HCT116 (cell line): ENCODE data around the gene ACAP2.
"Not testable (repeated sequence)": the region's sequence is repeated elsewhere in the genome, so short reads cannot be mapped to it uniquely, and the experiment has no call there.

Experiments
- ATF3 ChIP-seq: IDR thresholded peaks from 2 replicates; pipeline ENCODE4 v1.6.1; 2012
- CEBPB ChIP-seq: IDR thresholded peaks from 2 replicates; pipeline ENCODE4 v1.6.1; 2012; ENCODE audit warnings: low read depth
- CTCF ChIP-seq, 3 experiments: fragments of 200-600 bp in 1 of 3; sonication (generic) in 1 of 3; IDR thresholded peaks in 2 of 3; conservative IDR thresholded peaks in 1 of 3; 2 replicates each; pipeline ENCODE4 v1.5.1; 2012 to 2017; ENCODE audit warnings: low read depth in 2 of 3, low read length in 2 of 3, antibody characterized with exemption in 1 of 3, borderline replicate concordance in 1 of 3, control low read depth in 1 of 3, mild to moderate bottlenecking in 1 of 3, mixed read lengths in 1 of 3, mixed run types in 1 of 3, moderate library complexity in 1 of 3; ENCODE audit not compliant: insufficient read depth in 1 of 3
- EZH2 ChIP-seq: fragments of 200-600 bp; sonication (generic); IDR thresholded peaks from 2 replicates; pipeline ENCODE4 v1.6.1; 2017; ENCODE audit warnings: antibody characterized with exemption, mixed run types
- EZH2phosphoT487 ChIP-seq: fragments of 200-600 bp; IDR thresholded peaks from 2 replicates; pipeline ENCODE4 v1.6.1; 2018; ENCODE audit warnings: antibody characterized with exemption, borderline replicate concordance
- SIN3A ChIP-seq: IDR thresholded peaks from 2 replicates; pipeline ENCODE4 v1.6.1; 2012; ENCODE audit warnings: low read depth
- ZFX ChIP-seq: fragments of 450-650 bp; IDR thresholded peaks from 2 replicates; pipeline ENCODE4 v1.6.1; 2017

- TF ChIP-seq EZH2; ATF3; CTCF (IDR thresholded peaks at IDR 0.05 in 2 of 3, conservative IDR thresholded peaks at IDR 0.05 in 1 of 3; ENCODE audit: borderline replicate concordance in 1 of 3, insufficient read depth in 1 of 3, low read depth in 2 of 3, low read length in 2 of 3); ZFX; EZH2phosphoT487; SIN3A; CEBPB: not testable (repeated sequence)
Measured at GRCh38 chr3:195290643-195291042, 152.2 kb downstream of the ACAP2 start.
